WTC11 (cell line): Measurements from ENCODE around the gene BHLHE23. TPM values are rescaled to one million over a fixed set of nuclear protein-coding genes. Genes with fewer than 3 reads are reported as not detected.

ENCODE experiments used
- ATAC-seq: fragments of 200-7000 bp; cut with Tn5 transposase; 2 replicates; pipeline ENCODE4 v1.10.0; 2021; ENCODE audit warnings: mild to moderate bottlenecking, moderate library complexity
- CTCF ChIA-PET: fragments of 300-600 bp; sonication (Branson Sonifier 250); formaldehyde crosslinking; loops from one replicate; lab custom pipeline; 2021; ENCODE audit warnings: antibody characterized with exemption; lab: Charles Lee
- POLR2A ChIA-PET: fragments of 350-600 bp; sonication (Branson Sonifier 250); formaldehyde crosslinking; loops from one replicate; lab custom pipeline; 2021; ENCODE audit warnings: antibody characterized with exemption; lab: Charles Lee
- DNase-seq: peaks from one replicate; pipeline ENCODE4 v3.0.0; 2021; ENCODE audit warnings: low spot score
- H3K27ac Mint-ChIP-seq: 2 replicates; pipeline ENCODE4 v1.8.0; 2021; ENCODE audit warnings: mixed read lengths
- H3K27me3 Mint-ChIP-seq: 2 replicates; pipeline ENCODE4 v1.8.0; 2021; ENCODE audit warnings: low read depth, mild to moderate bottlenecking, moderate library complexity, mixed read lengths
- H3K36me3 Mint-ChIP-seq: 2 replicates; pipeline ENCODE4 v1.8.0; 2021; ENCODE audit warnings: mixed read lengths
- H3K4me1 Mint-ChIP-seq: 2 replicates; pipeline ENCODE4 v1.8.0; 2022; ENCODE audit warnings: mixed read lengths
- H3K4me3 Mint-ChIP-seq: 2 replicates; pipeline ENCODE4 v1.8.0; 2021; ENCODE audit warnings: mild to moderate bottlenecking, moderate library complexity, mixed read lengths
- H3K9me3 Mint-ChIP-seq: 2 replicates; pipeline ENCODE4 v1.8.0; 2021; ENCODE audit warnings: mixed read lengths
- ATF1 ChIP-seq: sonication (generic); formaldehyde crosslinking; IDR thresholded peaks from 2 replicates; pipeline ENCODE4 v1.8.1; 2023; ENCODE audit warnings: mild to moderate bottlenecking, moderate library complexity, missing genetic modification reagents
- FOXJ3 ChIP-seq: sonication (generic); formaldehyde crosslinking; IDR thresholded peaks from 2 replicates; pipeline ENCODE4 v1.9.0; 2021; ENCODE audit warnings: missing genetic modification reagents, mild to moderate bottlenecking, borderline replicate concordance
- HMGA2 ChIP-seq: fragments of 250-450 bp; sonication (Bioruptor Pico); IDR thresholded peaks from 2 replicates; pipeline ENCODE4 v1.4.0; 2021; ENCODE audit warnings: mild to moderate bottlenecking, moderate library complexity
- NFE2L1 ChIP-seq: sonication (generic); formaldehyde crosslinking; IDR thresholded peaks from 2 replicates; pipeline ENCODE4 v1.8.1; 2023; ENCODE audit warnings: missing genetic modification reagents
- PRRX2 ChIP-seq: fragments of 250-450 bp; sonication (Bioruptor Pico); IDR thresholded peaks from 2 replicates; pipeline ENCODE4 v1.8.0; 2021; ENCODE audit warnings: mild to moderate bottlenecking
- RELA ChIP-seq: sonication (generic); formaldehyde crosslinking; IDR thresholded peaks from 2 replicates; pipeline ENCODE4 v1.8.1; 2022; ENCODE audit warnings: missing genetic modification reagents, mild to moderate bottlenecking, borderline replicate concordance
- SOX15 ChIP-seq: fragments of 250-450 bp; sonication (Bioruptor Pico); IDR thresholded peaks from 2 replicates; pipeline ENCODE4 v1.9.0; 2021; ENCODE audit warnings: mild to moderate bottlenecking
- ZNF138 ChIP-seq: sonication (generic); formaldehyde crosslinking; conservative IDR thresholded peaks from 2 replicates; pipeline ENCODE4 v1.8.1; 2022; ENCODE audit warnings: mild to moderate bottlenecking, moderate library complexity, missing genetic modification reagents
- ZNF219 ChIP-seq: sonication (generic); formaldehyde crosslinking; IDR thresholded peaks from 2 replicates; pipeline ENCODE4 v1.8.0; 2023; ENCODE audit warnings: missing genetic modification reagents, mild to moderate bottlenecking, borderline replicate concordance
- ZNF232 ChIP-seq: sonication (generic); formaldehyde crosslinking; IDR thresholded peaks from 2 replicates; pipeline ENCODE4 v1.8.0; 2022; ENCODE audit warnings: mild to moderate bottlenecking, missing genetic modification reagents
- ZNF263 ChIP-seq: sonication (generic); formaldehyde crosslinking; IDR thresholded peaks from 2 replicates; pipeline ENCODE4 v1.8.1; 2022; ENCODE audit warnings: low read depth, mild to moderate bottlenecking, moderate library complexity, missing genetic modification reagents
- ZNF396 ChIP-seq: fragments of 250-450 bp; sonication (Bioruptor Pico); IDR thresholded peaks from 2 replicates; pipeline ENCODE4 v1.8.0; 2021; ENCODE audit warnings: mild to moderate bottlenecking, moderate library complexity, borderline replicate concordance
- ZNF423 ChIP-seq: fragments of 250-450 bp; sonication (Bioruptor Pico); IDR thresholded peaks from 2 replicates; pipeline ENCODE4 v2.1.2; 2022; ENCODE audit warnings: mild to moderate bottlenecking, moderate library complexity
- ZNF671 ChIP-seq: fragments of 250-450 bp; sonication (Bioruptor Pico); IDR thresholded peaks from 2 replicates; pipeline ENCODE4 v1.8.0; 2021; ENCODE audit warnings: mild to moderate bottlenecking
- total RNA-seq: library from RNA; stranded (reverse); gene quantifications from 3 replicates; pipeline ENCODE4 v1.2.3, GENCODE V29; 2021
- TF ChIP-seq, protein P1 (sequence below): sonication (generic); formaldehyde crosslinking; IDR thresholded peaks from 2 replicates; pipeline ENCODE4 v1.8.1; 2023; ENCODE audit warnings: mild to moderate bottlenecking, missing genetic modification reagents, borderline replicate concordance
- TF ChIP-seq, protein P2 (sequence below): sonication (generic); formaldehyde crosslinking; IDR thresholded peaks from 2 replicates; pipeline ENCODE4 v1.8.1; 2022; ENCODE audit warnings: low read depth, mild to moderate bottlenecking, moderate library complexity, missing genetic modification reagents, borderline replicate concordance
- TF ChIP-seq, protein P3 (sequence below): fragments of 250-450 bp; sonication (Bioruptor Pico); IDR thresholded peaks from 2 replicates; pipeline ENCODE4 v1.9.0; 2021; ENCODE audit warnings: mild to moderate bottlenecking
- TF ChIP-seq, protein P4 (sequence below): sonication (generic); formaldehyde crosslinking; conservative IDR thresholded peaks from 2 replicates; pipeline ENCODE4 v1.8.1; 2023; ENCODE audit warnings: mild to moderate bottlenecking, low read depth, missing genetic modification reagents, moderate library complexity
- TF ChIP-seq, protein P5 (sequence below): sonication (generic); formaldehyde crosslinking; conservative IDR thresholded peaks from 2 replicates; pipeline ENCODE4 v1.8.1; 2022; ENCODE audit warnings: mild to moderate bottlenecking, missing genetic modification reagents
- TF ChIP-seq, protein P6 (sequence below): sonication (generic); formaldehyde crosslinking; IDR thresholded peaks from 2 replicates; pipeline ENCODE4 v1.8.0; 2022; ENCODE audit warnings: mild to moderate bottlenecking, missing genetic modification reagents

Gene BHLHE23
- total RNA-seq, 1 experiment from 2014 or later, result 1.3 TPM

DNA sequence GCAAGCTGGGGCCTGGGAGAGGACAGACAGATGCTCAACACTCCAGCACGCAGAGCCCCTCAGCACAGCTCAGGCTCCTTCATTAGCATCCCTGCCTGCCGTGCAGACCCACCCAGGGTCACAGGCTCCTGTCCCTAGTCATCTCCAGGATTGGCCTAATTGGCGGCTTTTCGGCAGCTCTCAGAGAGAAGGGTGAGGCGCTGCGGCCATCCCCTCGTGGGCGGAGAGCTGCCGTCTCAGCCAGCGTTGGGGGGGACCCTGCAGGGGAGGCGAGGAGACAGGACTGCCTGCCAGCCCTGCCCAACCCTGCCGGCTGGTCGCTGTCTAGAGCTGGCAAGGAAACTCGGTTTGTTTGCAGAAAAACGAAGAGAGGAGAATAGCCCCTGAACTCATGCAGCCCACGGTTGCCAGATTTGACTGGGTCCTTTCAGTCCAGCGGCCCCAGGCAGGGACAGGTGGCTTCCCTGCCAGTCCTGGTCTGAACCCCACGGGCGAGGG is 26.8 kb downstream of the BHLHE23 start (continued):
- TF ChIP-seq, protein P1, sequence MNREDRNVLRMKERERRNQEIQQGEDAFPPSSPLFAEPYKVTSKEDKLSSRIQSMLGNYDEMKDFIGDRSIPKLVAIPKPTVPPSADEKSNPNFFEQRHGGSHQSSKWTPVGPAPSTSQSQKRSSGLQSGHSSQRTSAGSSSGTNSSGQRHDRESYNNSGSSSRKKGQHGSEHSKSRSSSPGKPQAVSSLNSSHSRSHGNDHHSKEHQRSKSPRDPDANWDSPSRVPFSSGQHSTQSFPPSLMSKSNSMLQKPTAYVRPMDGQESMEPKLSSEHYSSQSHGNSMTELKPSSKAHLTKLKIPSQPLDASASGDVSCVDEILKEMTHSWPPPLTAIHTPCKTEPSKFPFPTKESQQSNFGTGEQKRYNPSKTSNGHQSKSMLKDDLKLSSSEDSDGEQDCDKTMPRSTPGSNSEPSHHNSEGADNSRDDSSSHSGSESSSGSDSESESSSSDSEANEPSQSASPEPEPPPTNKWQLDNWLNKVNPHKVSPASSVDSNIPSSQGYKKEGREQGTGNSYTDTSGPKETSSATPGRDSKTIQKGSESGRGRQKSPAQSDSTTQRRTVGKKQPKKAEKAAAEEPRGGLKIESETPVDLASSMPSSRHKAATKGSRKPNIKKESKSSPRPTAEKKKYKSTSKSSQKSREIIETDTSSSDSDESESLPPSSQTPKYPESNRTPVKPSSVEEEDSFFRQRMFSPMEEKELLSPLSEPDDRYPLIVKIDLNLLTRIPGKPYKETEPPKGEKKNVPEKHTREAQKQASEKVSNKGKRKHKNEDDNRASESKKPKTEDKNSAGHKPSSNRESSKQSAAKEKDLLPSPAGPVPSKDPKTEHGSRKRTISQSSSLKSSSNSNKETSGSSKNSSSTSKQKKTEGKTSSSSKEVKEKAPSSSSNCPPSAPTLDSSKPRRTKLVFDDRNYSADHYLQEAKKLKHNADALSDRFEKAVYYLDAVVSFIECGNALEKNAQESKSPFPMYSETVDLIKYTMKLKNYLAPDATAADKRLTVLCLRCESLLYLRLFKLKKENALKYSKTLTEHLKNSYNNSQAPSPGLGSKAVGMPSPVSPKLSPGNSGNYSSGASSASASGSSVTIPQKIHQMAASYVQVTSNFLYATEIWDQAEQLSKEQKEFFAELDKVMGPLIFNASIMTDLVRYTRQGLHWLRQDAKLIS, result no peak
- no peak for TF ChIP-seq ZNF396 (CRISPR knock-in tag)
- no peak for TF ChIP-seq FOXJ3 (CRISPR knock-in tag)

DNA sequence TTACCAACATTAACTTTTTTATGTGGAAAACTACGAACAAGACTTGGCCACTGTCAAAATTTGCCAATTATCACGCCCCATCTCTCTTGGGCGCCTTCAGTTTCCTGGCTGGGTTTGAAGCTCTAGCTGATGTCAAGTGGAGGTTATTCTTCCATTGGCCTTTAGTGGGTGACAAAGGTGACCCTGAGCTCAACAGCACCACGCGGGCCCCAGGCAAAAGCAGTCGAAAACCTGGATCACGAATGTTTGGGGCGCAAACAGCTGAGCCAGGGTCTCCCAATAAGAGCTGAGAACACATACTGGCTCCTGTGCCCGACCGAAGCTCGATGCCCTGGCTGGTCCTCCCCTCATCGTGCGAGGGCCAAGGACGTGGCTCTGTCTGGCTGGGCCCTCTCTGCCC is 27.5 kb downstream of the BHLHE23 start:
- TF ChIP-seq ZNF219 (CRISPR knock-in tag) (no peak), ATF1 (CRISPR knock-in tag) (no peak), HMGA2 (CRISPR knock-in tag) (no peak), ZNF138 (CRISPR knock-in tag) (no peak), SOX15 (CRISPR knock-in tag) (no peak), ZNF671 (CRISPR knock-in tag) (no peak), NFE2L1 (CRISPR knock-in tag) (no peak)
- TF ChIP-seq, protein P2, sequence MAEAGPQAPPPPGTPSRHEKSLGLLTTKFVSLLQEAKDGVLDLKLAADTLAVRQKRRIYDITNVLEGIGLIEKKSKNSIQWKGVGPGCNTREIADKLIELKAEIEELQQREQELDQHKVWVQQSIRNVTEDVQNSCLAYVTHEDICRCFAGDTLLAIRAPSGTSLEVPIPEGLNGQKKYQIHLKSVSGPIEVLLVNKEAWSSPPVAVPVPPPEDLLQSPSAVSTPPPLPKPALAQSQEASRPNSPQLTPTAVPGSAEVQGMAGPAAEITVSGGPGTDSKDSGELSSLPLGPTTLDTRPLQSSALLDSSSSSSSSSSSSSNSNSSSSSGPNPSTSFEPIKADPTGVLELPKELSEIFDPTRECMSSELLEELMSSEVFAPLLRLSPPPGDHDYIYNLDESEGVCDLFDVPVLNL (CRISPR knock-in tag), result no peak
- TF ChIP-seq, protein P3, sequence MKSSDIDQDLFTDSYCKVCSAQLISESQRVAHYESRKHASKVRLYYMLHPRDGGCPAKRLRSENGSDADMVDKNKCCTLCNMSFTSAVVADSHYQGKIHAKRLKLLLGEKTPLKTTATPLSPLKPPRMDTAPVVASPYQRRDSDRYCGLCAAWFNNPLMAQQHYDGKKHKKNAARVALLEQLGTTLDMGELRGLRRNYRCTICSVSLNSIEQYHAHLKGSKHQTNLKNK (CRISPR knock-in tag), result no peak
- Mint-ChIP-seq H3K4me3 (no peak overlapping the region), H3K4me1 (peaks cover 35% of the 10 kb centered on the region), H3K27ac (no peak overlapping the region), H3K36me3 (no peaks in the 10 kb centered on the region), H3K27me3 (peaks cover 20% of the 10 kb centered on the region), H3K9me3 (no peaks in the 10 kb centered on the region)
- CTCF ChIA-PET, result interaction anchor here (0.6 to 3.2 kb wide), 19 partner anchors 8 to 773 kb away, joined by 3 to 21 read pairs (median 4); partner anchors contain the start of genes BHLHE23 and GID8
- ATAC-seq (no peak), DNase-seq (no peak)
- POLR2A ChIA-PET, result interaction anchor here (1.0 kb wide), 1 partner anchor 312 kb away, joined by 3 read pairs; no protein-coding TSS in a partner anchor

DNA sequence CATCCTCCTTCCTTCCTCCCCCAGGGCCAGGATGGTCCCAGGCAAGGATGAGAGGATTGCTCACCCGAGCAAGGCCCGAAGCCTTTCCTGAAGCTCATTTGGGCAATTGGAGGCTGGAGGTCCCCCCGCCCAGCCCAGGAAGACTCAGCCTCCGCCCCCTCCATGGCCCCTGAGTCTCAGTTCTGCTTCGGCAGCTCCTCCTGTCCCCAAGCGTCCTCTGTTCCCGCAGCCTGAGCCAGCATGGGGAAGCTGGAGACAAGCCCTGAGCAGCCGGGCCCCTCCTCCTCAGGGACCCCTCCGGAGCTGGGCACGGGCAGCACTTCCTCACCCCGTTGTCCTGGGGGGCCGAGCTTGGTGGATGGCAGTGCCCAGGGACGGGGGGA is 28.2 kb downstream of the BHLHE23 start:
- H3K27ac Mint-ChIP-seq, result no peak overlapping the region
- ChIA-PET POLR2A (no interaction called here), CTCF (interaction anchor here (1.2 to 3.2 kb wide), 7 partner anchors 14 to 103 kb away, joined by 3 to 21 read pairs (median 6); partner anchors contain the start of gene BHLHE23)
- DNase-seq (no peak), ATAC-seq (no peak)
- TF ChIP-seq, protein P4, sequence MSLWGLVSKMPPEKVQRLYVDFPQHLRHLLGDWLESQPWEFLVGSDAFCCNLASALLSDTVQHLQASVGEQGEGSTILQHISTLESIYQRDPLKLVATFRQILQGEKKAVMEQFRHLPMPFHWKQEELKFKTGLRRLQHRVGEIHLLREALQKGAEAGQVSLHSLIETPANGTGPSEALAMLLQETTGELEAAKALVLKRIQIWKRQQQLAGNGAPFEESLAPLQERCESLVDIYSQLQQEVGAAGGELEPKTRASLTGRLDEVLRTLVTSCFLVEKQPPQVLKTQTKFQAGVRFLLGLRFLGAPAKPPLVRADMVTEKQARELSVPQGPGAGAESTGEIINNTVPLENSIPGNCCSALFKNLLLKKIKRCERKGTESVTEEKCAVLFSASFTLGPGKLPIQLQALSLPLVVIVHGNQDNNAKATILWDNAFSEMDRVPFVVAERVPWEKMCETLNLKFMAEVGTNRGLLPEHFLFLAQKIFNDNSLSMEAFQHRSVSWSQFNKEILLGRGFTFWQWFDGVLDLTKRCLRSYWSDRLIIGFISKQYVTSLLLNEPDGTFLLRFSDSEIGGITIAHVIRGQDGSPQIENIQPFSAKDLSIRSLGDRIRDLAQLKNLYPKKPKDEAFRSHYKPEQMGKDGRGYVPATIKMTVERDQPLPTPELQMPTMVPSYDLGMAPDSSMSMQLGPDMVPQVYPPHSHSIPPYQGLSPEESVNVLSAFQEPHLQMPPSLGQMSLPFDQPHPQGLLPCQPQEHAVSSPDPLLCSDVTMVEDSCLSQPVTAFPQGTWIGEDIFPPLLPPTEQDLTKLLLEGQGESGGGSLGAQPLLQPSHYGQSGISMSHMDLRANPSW (CRISPR knock-in tag), result no peak
- TF ChIP-seq, protein P5, sequence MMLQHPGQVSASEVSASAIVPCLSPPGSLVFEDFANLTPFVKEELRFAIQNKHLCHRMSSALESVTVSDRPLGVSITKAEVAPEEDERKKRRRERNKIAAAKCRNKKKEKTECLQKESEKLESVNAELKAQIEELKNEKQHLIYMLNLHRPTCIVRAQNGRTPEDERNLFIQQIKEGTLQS (CRISPR knock-in tag), result no peak
- TF ChIP-seq ZNF263 (no peak), PRRX2 (CRISPR knock-in tag) (no peak), RELA (CRISPR knock-in tag) (no peak), ZNF232 (CRISPR knock-in tag) (no peak), ZNF423 (CRISPR knock-in tag) (no peak)
- TF ChIP-seq, protein P6, sequence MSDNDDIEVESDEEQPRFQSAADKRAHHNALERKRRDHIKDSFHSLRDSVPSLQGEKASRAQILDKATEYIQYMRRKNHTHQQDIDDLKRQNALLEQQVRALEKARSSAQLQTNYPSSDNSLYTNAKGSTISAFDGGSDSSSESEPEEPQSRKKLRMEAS, result no peak
- H3K9me3 Mint-ChIP-seq, result no peaks in the 10 kb centered on the region
- no peak overlapping the region for H3K4me3 Mint-ChIP-seq
- H3K4me1 Mint-ChIP-seq, result peaks cover 36% of the 10 kb centered on the region
- H3K27me3 Mint-ChIP-seq, result peaks cover 28% of the 10 kb centered on the region
- no peaks in the 10 kb centered on the region for H3K36me3 Mint-ChIP-seq
